Measurements from ENCODE around the gene SBK1. TPM values are rescaled to one million over a fixed set of nuclear protein-coding genes. Genes with fewer than 3 reads are reported as not detected.

The SBK1 gene
- total RNA-seq, 1 donor from 2014 or later: 7.0 TPM

GRCh38 chr16:28273511-28273910, 18.8 kb upstream of the SBK1 start:
- H3K36me3 ChIP-seq (ENCODE audit: insufficient read depth, low read length): no peaks in the 10 kb centered on the region
- no peaks in the 10 kb centered on the region for H3K9me3 Mint-ChIP-seq (ENCODE audit: unreplicated experiment)
- H3K4me2 ChIP-seq (ENCODE audit: low read length): no peak overlapping the region
- H3K27ac Mint-ChIP-seq (ENCODE audit: unreplicated experiment): no peak overlapping the region
- H3K79me2 ChIP-seq (ENCODE audit: insufficient read depth, low read length): no peaks in the 10 kb centered on the region
- H3K4me3 Mint-ChIP-seq (ENCODE audit: unreplicated experiment): no peak overlapping the region
- H3K27me3 ChIP-seq (ENCODE audit: insufficient read depth, low read length): peaks cover 5% of the 10 kb centered on the region
- DNase-seq (ENCODE audit: low read depth) (no peak), FAIRE-seq (no peak)
- H3K27me3 Mint-ChIP-seq (ENCODE audit: low read depth, unreplicated experiment): peaks cover 37% of the 10 kb centered on the region
- H3K36me3 Mint-ChIP-seq (ENCODE audit: low read depth, unreplicated experiment): no peaks in the 10 kb centered on the region
- H3K9ac ChIP-seq (ENCODE audit: low read length): no peak overlapping the region
- H4K20me1 ChIP-seq (ENCODE audit: insufficient read depth, low read length): no peaks in the 10 kb centered on the region
- no peak for TF ChIP-seq EZH2 (IDR thresholded peaks at IDR 0.05; ENCODE audit: insufficient read depth, low read length)
- TF ChIP-seq, protein P1, sequence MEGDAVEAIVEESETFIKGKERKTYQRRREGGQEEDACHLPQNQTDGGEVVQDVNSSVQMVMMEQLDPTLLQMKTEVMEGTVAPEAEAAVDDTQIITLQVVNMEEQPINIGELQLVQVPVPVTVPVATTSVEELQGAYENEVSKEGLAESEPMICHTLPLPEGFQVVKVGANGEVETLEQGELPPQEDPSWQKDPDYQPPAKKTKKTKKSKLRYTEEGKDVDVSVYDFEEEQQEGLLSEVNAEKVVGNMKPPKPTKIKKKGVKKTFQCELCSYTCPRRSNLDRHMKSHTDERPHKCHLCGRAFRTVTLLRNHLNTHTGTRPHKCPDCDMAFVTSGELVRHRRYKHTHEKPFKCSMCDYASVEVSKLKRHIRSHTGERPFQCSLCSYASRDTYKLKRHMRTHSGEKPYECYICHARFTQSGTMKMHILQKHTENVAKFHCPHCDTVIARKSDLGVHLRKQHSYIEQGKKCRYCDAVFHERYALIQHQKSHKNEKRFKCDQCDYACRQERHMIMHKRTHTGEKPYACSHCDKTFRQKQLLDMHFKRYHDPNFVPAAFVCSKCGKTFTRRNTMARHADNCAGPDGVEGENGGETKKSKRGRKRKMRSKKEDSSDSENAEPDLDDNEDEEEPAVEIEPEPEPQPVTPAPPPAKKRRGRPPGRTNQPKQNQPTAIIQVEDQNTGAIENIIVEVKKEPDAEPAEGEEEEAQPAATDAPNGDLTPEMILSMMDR (IDR thresholded peaks at IDR 0.05; ENCODE audit: insufficient read depth, low read depth, low read length): no peak
- no peaks in the 10 kb centered on the region for H3K4me1 Mint-ChIP-seq (ENCODE audit: low read depth, unreplicated experiment)
- H3K9me3 ChIP-seq (ENCODE audit: insufficient read depth, low read depth, low read length): no peaks in the 10 kb centered on the region
- H3K4me1 ChIP-seq (ENCODE audit: insufficient read depth, low read length): no peaks in the 10 kb centered on the region
- H3K27ac ChIP-seq (ENCODE audit: low read depth, low read length): no peak overlapping the region
- no peak overlapping the region for H3K4me3 ChIP-seq (ENCODE audit: insufficient read depth, low read depth, low read length)
- no peak overlapping the region for H2AFZ ChIP-seq (ENCODE audit: low read depth, low read length)

- no peak for DNase-seq (ENCODE audit: low read depth)
- peaks cover 5% of the 10 kb centered on the region for H3K27me3 ChIP-seq (ENCODE audit: insufficient read depth, low read length)
- TF ChIP-seq, protein P1 (IDR thresholded peaks at IDR 0.05; ENCODE audit: insufficient read depth, low read depth, low read length): no peak
- TF ChIP-seq EZH2 (IDR thresholded peaks at IDR 0.05; ENCODE audit: insufficient read depth, low read length): no peak
- no peaks in the 10 kb centered on the region for H3K9me3 ChIP-seq (ENCODE audit: insufficient read depth, low read depth, low read length)
- H3K9ac ChIP-seq (ENCODE audit: low read length): no peak overlapping the region
- Mint-ChIP-seq H3K27ac (ENCODE audit: unreplicated experiment) (no peak overlapping the region), H3K9me3 (ENCODE audit: unreplicated experiment) (no peaks in the 10 kb centered on the region), H3K36me3 (ENCODE audit: low read depth, unreplicated experiment) (no peaks in the 10 kb centered on the region), H3K4me1 (ENCODE audit: low read depth, unreplicated experiment) (no peaks in the 10 kb centered on the region), H3K27me3 (ENCODE audit: low read depth, unreplicated experiment) (peaks cover 37% of the 10 kb centered on the region), H3K4me3 (ENCODE audit: unreplicated experiment) (no peak overlapping the region)
- H3K4me2 ChIP-seq (ENCODE audit: low read length): no peak overlapping the region
- no peak overlapping the region for H3K4me3 ChIP-seq (ENCODE audit: insufficient read depth, low read depth, low read length)
- no peak overlapping the region for H2AFZ ChIP-seq (ENCODE audit: low read depth, low read length)
- H3K4me1 ChIP-seq (ENCODE audit: insufficient read depth, low read length): no peaks in the 10 kb centered on the region
- H3K27ac ChIP-seq (ENCODE audit: low read depth, low read length): no peak overlapping the region
- H3K79me2 ChIP-seq (ENCODE audit: insufficient read depth, low read length): no peaks in the 10 kb centered on the region
- H4K20me1 ChIP-seq (ENCODE audit: insufficient read depth, low read length): no peaks in the 10 kb centered on the region
- no peaks in the 10 kb centered on the region for H3K36me3 ChIP-seq (ENCODE audit: insufficient read depth, low read length)
- FAIRE-seq: no peak
Measured at GRCh38 chr16:28274676-28275075, 17.6 kb upstream of the SBK1 start.

- Histone ChIP-seq H3K9me3 (ENCODE audit: insufficient read depth, low read depth, low read length) (no peaks in the 10 kb centered on the region), H3K4me2 (ENCODE audit: low read length) (no peak overlapping the region), H3K4me1 (ENCODE audit: insufficient read depth, low read length) (no peaks in the 10 kb centered on the region), H3K79me2 (ENCODE audit: insufficient read depth, low read length) (no peaks in the 10 kb centered on the region), H3K9ac (ENCODE audit: low read length) (no peak overlapping the region), H4K20me1 (ENCODE audit: insufficient read depth, low read length) (no peaks in the 10 kb centered on the region), H3K27ac (ENCODE audit: low read depth, low read length) (no peak overlapping the region), H3K36me3 (ENCODE audit: insufficient read depth, low read length) (no peaks in the 10 kb centered on the region), H3K27me3 (ENCODE audit: insufficient read depth, low read length) (peaks cover 5% of the 10 kb centered on the region), H2AFZ (ENCODE audit: low read depth, low read length) (no peak overlapping the region), H3K4me3 (ENCODE audit: insufficient read depth, low read depth, low read length) (no peak overlapping the region)
- FAIRE-seq (no peak), DNase-seq (ENCODE audit: low read depth) (no peak)
- Mint-ChIP-seq H3K27ac (ENCODE audit: unreplicated experiment) (no peak overlapping the region), H3K4me3 (ENCODE audit: unreplicated experiment) (no peak overlapping the region), H3K27me3 (ENCODE audit: low read depth, unreplicated experiment) (peaks cover 37% of the 10 kb centered on the region), H3K9me3 (ENCODE audit: unreplicated experiment) (no peaks in the 10 kb centered on the region), H3K4me1 (ENCODE audit: low read depth, unreplicated experiment) (no peaks in the 10 kb centered on the region), H3K36me3 (ENCODE audit: low read depth, unreplicated experiment) (no peaks in the 10 kb centered on the region)
- TF ChIP-seq, protein P1 (IDR thresholded peaks at IDR 0.05; ENCODE audit: insufficient read depth, low read depth, low read length): no peak
- TF ChIP-seq EZH2 (IDR thresholded peaks at IDR 0.05; ENCODE audit: insufficient read depth, low read length): no peak
Measured at GRCh38 chr16:28276301-28276700, 16.0 kb upstream of the SBK1 start.
